DMS53 treated with DMSO at 0.1 percent for 48 hours (cell line): ENCODE measurements around the gene ENPP6.

Source experiments
- DNase-seq: peaks from one replicate; lab custom pipeline; 2025; ENCODE audit not compliant: unreplicated experiment; lab: John Stamatoyannopoulos, UW

ENPP6 gene

GRCh38 chr4:184110452-184111224 lies 107.0 kb downstream of the ENPP6 start:
- DNase-seq, result no peak

GRCh38 chr4:184108006-184108501 lies 109.6 kb downstream of the ENPP6 start:
- DNase-seq, result no peak

GRCh38 chr4:184104419-184105101 lies 113.1 kb downstream of the ENPP6 start:
- peak; percentile 1 for DNase-seq

- DNase-seq, result no peak
Observed at GRCh38 chr4:184103527-184104264, 114.0 kb downstream of the ENPP6 start.

- no peak for DNase-seq
Observed at GRCh38 chr4:184102927-184103326, 114.7 kb downstream of the ENPP6 start.

- no peak for DNase-seq
Observed at GRCh38 chr4:184102488-184102887, 115.2 kb downstream of the ENPP6 start.

GRCh38 chr4:184101711-184102110 lies 116.0 kb downstream of the ENPP6 start:
- no peak for DNase-seq

- DNase-seq, result peak; percentile 33
Observed at GRCh38 chr4:184100297-184100885, 117.3 kb downstream of the ENPP6 start.

- no peak for DNase-seq
Observed at GRCh38 chr4:184099535-184099966, 118.1 kb downstream of the ENPP6 start.

GRCh38 chr4:184099000-184099399 lies 118.7 kb downstream of the ENPP6 start:
- no peak for DNase-seq

- no peak for DNase-seq
Observed at GRCh38 chr4:184097815-184098214, 119.9 kb downstream of the ENPP6 start.

- DNase-seq, result no peak
Observed at GRCh38 chr4:184097241-184097605, 120.5 kb downstream of the ENPP6 start.

- DNase-seq, result no peak
Observed at GRCh38 chr4:184096561-184097240, 121.0 kb downstream of the ENPP6 start.

GRCh38 chr4:184094532-184095159 lies 123.0 kb downstream of the ENPP6 start:
- no peak for DNase-seq

GRCh38 chr4:184091986-184092385 lies 125.7 kb downstream of the ENPP6 start:
- no peak for DNase-seq

GRCh38 chr4:184090571-184090970 lies 127.1 kb downstream of the ENPP6 start:
- no peak for DNase-seq

GRCh38 chr4:184080674-184081073 lies 137.0 kb downstream of the ENPP6 start:
- DNase-seq, result no peak

- DNase-seq, result no peak
Observed at GRCh38 chr4:184074677-184075388, 142.8 kb downstream of the ENPP6 start.

GRCh38 chr4:184067931-184068554 lies 149.6 kb downstream of the ENPP6 start:
- DNase-seq, result no peak
